Endodermal cell (in vitro differentiated cells): ENCODE measurements around the gene S100A2. TPM values are rescaled to one million over a fixed set of nuclear protein-coding genes. Genes with fewer than 3 reads are reported as not detected.

Source experiments
- DNase-seq: peaks from one replicate; pipeline ENCODE4 v3.0.0-alpha.2; 2017
- H3K27ac ChIP-seq: 2 replicates; pipeline ENCODE4 v1.5.1; 2013; ENCODE audit warnings: mild to moderate bottlenecking, low read depth, low read length, moderate library complexity
- H3K27me3 ChIP-seq: 2 replicates; pipeline ENCODE4 v1.6.1; 2013; ENCODE audit warnings: mild to moderate bottlenecking, low read length, moderate library complexity; ENCODE audit not compliant: insufficient read depth, control insufficient read depth, poor library complexity, severe bottlenecking
- H3K36me3 ChIP-seq: 2 replicates; pipeline ENCODE4 v1.7.0; 2013; ENCODE audit warnings: mild to moderate bottlenecking, low read length, moderate library complexity; ENCODE audit not compliant: control insufficient read depth, insufficient read depth
- H3K4me1 ChIP-seq: one replicate; pipeline ENCODE4 v1.7.0; 2013; ENCODE audit warnings: low read length; ENCODE audit not compliant: control insufficient read depth, insufficient read depth
- H3K4me3 ChIP-seq: 2 replicates; pipeline ENCODE4 v1.5.1; 2013; ENCODE audit warnings: mild to moderate bottlenecking, low read length, moderate library complexity
- H3K9ac ChIP-seq: 2 replicates; pipeline ENCODE4 v1.6.1; 2013; ENCODE audit warnings: mild to moderate bottlenecking, low read length, moderate library complexity; ENCODE audit not compliant: poor library complexity, severe bottlenecking; ENCODE audit errors: extremely low read depth
- H3K9me3 ChIP-seq: 2 replicates; pipeline ENCODE4 v1.6.1; 2013; ENCODE audit warnings: mild to moderate bottlenecking, low read length, moderate library complexity; ENCODE audit not compliant: control insufficient read depth
- H3K27ac Mint-ChIP-seq: 2 replicates; pipeline ENCODE4 v1.8.0; 2020; ENCODE audit warnings: mixed read lengths
- H3K27me3 Mint-ChIP-seq: 2 replicates; pipeline ENCODE4 v1.8.0; 2021; ENCODE audit warnings: mild to moderate bottlenecking, mixed read lengths; ENCODE audit not compliant: insufficient read depth
- H3K36me3 Mint-ChIP-seq: 2 replicates; pipeline ENCODE4 v1.8.0; 2020; ENCODE audit warnings: low read depth, mixed read lengths
- H3K4me1 Mint-ChIP-seq: 2 replicates; pipeline ENCODE4 v1.8.0; 2020; ENCODE audit warnings: mixed read lengths
- H3K4me3 Mint-ChIP-seq: 2 replicates; pipeline ENCODE4 v1.8.0; 2020; ENCODE audit warnings: mild to moderate bottlenecking, moderate library complexity, mixed read lengths
- H3K9me3 Mint-ChIP-seq: 2 replicates; pipeline ENCODE4 v1.8.0; 2020; ENCODE audit warnings: mild to moderate bottlenecking, mixed read lengths
- CTCF ChIP-seq: fragments of 200-600 bp; sonication (generic); conservative IDR thresholded peaks from 2 replicates; pipeline ENCODE4 v1.5.0; 2021; ENCODE audit warnings: antibody characterized with exemption, mild to moderate bottlenecking
- WGBS, 2 experiments: methylation state at CpG; one replicate each; pipeline versions ENCODE4 v1.1.5 to v1.1.7; 2013; ENCODE audit warnings: missing lambda C conversion rate in 2 of 2, mixed read lengths in 1 of 2; ENCODE audit not compliant: insufficient coverage in 1 of 2, insufficient read length in 1 of 2; 5-methylcytosine and 5-hydroxymethylcytosine counted together
- total RNA-seq, 2 donors: library from RNA; stranded (reverse); fragmentation: NEBNext Ultra II Directional in 1 of 2; extraction: Animal tissue kit (Norgen Biotek cat#: 25700) in 1 of 2; gene quantifications; 2 replicates in 1 of 2; 3 replicates in 1 of 2; pipeline ENCODE4 v1.2.1, GENCODE V29; 2021

Gene S100A2
- total RNA-seq, 2 donors from 2014 or later: 0.92 to 3.1 TPM

GRCh38 chr1:153536012-153536670 is 29.5 kb downstream of the S100A2 start:
- no peaks in the 10 kb centered on the region for H3K9me3 ChIP-seq
- peak overlapping the region; percentile 31 for H3K27ac Mint-ChIP-seq

GRCh38 chr1:153535242-153536011 is 30.2 kb downstream of the S100A2 start, which contains the start of gene S100A6:
Gene S100A6 (minus strand): TSS chr1:153535991. CDS start chr1:153535339, 652 bp downstream.
- peaks cover 9% of the 10 kb centered on the region for H3K27me3 ChIP-seq
- peaks cover 6% of the 10 kb centered on the region for H3K4me1 ChIP-seq
- peaks cover 27% of the 10 kb centered on the region for H3K4me1 Mint-ChIP-seq
- H3K4me3 Mint-ChIP-seq: peak within 1 kb of the TSS; percentile 59
- no peak within 1 kb of the TSS for H3K9ac ChIP-seq
- no peak within 1 kb of the TSS for H3K27ac ChIP-seq
- H3K9me3 ChIP-seq: no peaks in the 10 kb centered on the region
- TF ChIP-seq CTCF: no peak
- H3K36me3 Mint-ChIP-seq: no peaks in the 10 kb centered on the region
- no peaks in the 10 kb centered on the region for H3K9me3 Mint-ChIP-seq
- peak; percentile 51 for DNase-seq
- no peak within 1 kb of the TSS for H3K4me3 ChIP-seq
- peaks cover 26% of the 10 kb centered on the region for H3K27me3 Mint-ChIP-seq
- H3K27ac Mint-ChIP-seq: peak within 1 kb of the TSS; percentile 31
- H3K36me3 ChIP-seq: no peaks in the 10 kb centered on the region
- 74 to 85% methylated on average over 6 to 18 of the region's 18 CpGs for WGBS, 2 experiments

More at GRCh38 chr1:153536012-153536670, 29.5 kb downstream of the S100A2 start:
- 63 to 69% methylated on average over 16 to 38 of the region's 38 CpGs for WGBS, 2 experiments
- Histone ChIP-seq H3K27ac (no peak overlapping the region), H3K9ac (no peak overlapping the region), H3K36me3 (no peaks in the 10 kb centered on the region), H3K4me1 (peaks cover 6% of the 10 kb centered on the region), H3K27me3 (peaks cover 9% of the 10 kb centered on the region), H3K4me3 (no peak overlapping the region)
- no peak for TF ChIP-seq CTCF
- DNase-seq: peak; percentile 68
- Mint-ChIP-seq H3K36me3 (no peaks in the 10 kb centered on the region), H3K4me1 (peaks cover 27% of the 10 kb centered on the region), H3K9me3 (no peaks in the 10 kb centered on the region), H3K4me3 (peak overlapping the region; percentile 59), H3K27me3 (peaks cover 26% of the 10 kb centered on the region)

- DNase-seq: no peak
- no peak overlapping the region for H3K4me3 Mint-ChIP-seq
- Histone ChIP-seq H3K27me3 (peaks cover 9% of the 10 kb centered on the region), H3K9me3 (no peaks in the 10 kb centered on the region), H3K4me1 (peaks cover 6% of the 10 kb centered on the region), H3K27ac (no peak overlapping the region), H3K4me3 (no peak overlapping the region), H3K36me3 (no peaks in the 10 kb centered on the region), H3K9ac (no peak overlapping the region)
- 92 to 100% methylated on average over 1 to 3 of the region's 3 CpGs for WGBS, 2 experiments
- H3K36me3 Mint-ChIP-seq: no peaks in the 10 kb centered on the region
- no peaks in the 10 kb centered on the region for H3K9me3 Mint-ChIP-seq
- no peak for TF ChIP-seq CTCF
- H3K27me3 Mint-ChIP-seq: peaks cover 26% of the 10 kb centered on the region
- no peak overlapping the region for H3K27ac Mint-ChIP-seq
- H3K4me1 Mint-ChIP-seq: peaks cover 27% of the 10 kb centered on the region
These were observed 30.8 kb downstream of the S100A2 start for GRCh38 chr1:153534925-153535241.
